GM18507 (cell line): Measurements from ENCODE around the gene CAMSAP2.
A peak's percentile ranks its signal among the peaks of the same experiment; 100 is the strongest.

ENCODE experiments used
- DNase-seq: peaks from one replicate; pipeline ENCODE4 v3.0.0; 2011; ENCODE audit warnings: low read depth; ENCODE audit not compliant: insufficient read length; ENCODE audit errors: extremely low spot score
- FAIRE-seq: peaks from 2 replicates; lab custom pipeline; 2011; peaks lifted over from hg19 to GRCh38; lab: Jason Lieb, UNC

Gene CAMSAP2

GRCh38 chr1:200892546-200892945 is 153.9 kb downstream of the CAMSAP2 start:
- FAIRE-seq (no peak), DNase-seq (no peak)

- FAIRE-seq (peak; percentile 79), DNase-seq (no peak)
Observed at GRCh38 chr1:200892958-200893357, 154.3 kb downstream of the CAMSAP2 start.

GRCh38 chr1:200893411-200893901 is 154.8 kb downstream of the CAMSAP2 start:
- FAIRE-seq (no peak), DNase-seq (no peak)

GRCh38 chr1:200894712-200895442 is 156.2 kb downstream of the CAMSAP2 start, which contains the start of gene INAVA:
Gene INAVA, plus strand, starts transcription at chr1:200894900. Its CDS starts 3,501 bp downstream, at chr1:200898401.
- FAIRE-seq (peak; percentile 9), DNase-seq (no peak)

- FAIRE-seq, result no peak
- DNase-seq, result no peak
Observed at GRCh38 chr1:200895443-200895789, 156.7 kb downstream of the CAMSAP2 start.

GRCh38 chr1:200895801-200896530 is 157.3 kb downstream of the CAMSAP2 start:
- no peak for DNase-seq
- peak; percentile 96 for FAIRE-seq

GRCh38 chr1:200896531-200897196 is 158.0 kb downstream of the CAMSAP2 start:
- FAIRE-seq (peak; percentile 62), DNase-seq (no peak)

GRCh38 chr1:200897259-200897658 is 158.6 kb downstream of the CAMSAP2 start:
- DNase-seq (no peak), FAIRE-seq (no peak)

GRCh38 chr1:200899015-200899386 is 160.3 kb downstream of the CAMSAP2 start:
- DNase-seq, result no peak
- no peak for FAIRE-seq

- DNase-seq, result no peak
- no peak for FAIRE-seq
Observed at GRCh38 chr1:200899451-200899915, 160.8 kb downstream of the CAMSAP2 start.

- FAIRE-seq (no peak), DNase-seq (no peak)
Observed at GRCh38 chr1:200899954-200900867, 161.5 kb downstream of the CAMSAP2 start.

GRCh38 chr1:200900877-200901276 is 162.2 kb downstream of the CAMSAP2 start:
- no peak for DNase-seq

GRCh38 chr1:200901350-200901749 is 162.7 kb downstream of the CAMSAP2 start:
- DNase-seq, result no peak
- no peak for FAIRE-seq

More at GRCh38 chr1:200900877-200901276, 162.2 kb downstream of the CAMSAP2 start:
- no peak for FAIRE-seq

- DNase-seq, result no peak
- FAIRE-seq, result no peak
Observed at GRCh38 chr1:200901796-200902444, 163.2 kb downstream of the CAMSAP2 start.

GRCh38 chr1:200903793-200904192 is 165.1 kb downstream of the CAMSAP2 start:
- FAIRE-seq, result no peak
- DNase-seq, result no peak

- FAIRE-seq (no peak), DNase-seq (no peak)
Observed at GRCh38 chr1:200904772-200905171, 166.1 kb downstream of the CAMSAP2 start.

- DNase-seq (no peak), FAIRE-seq (peak; percentile 90)
Observed at GRCh38 chr1:200905411-200906052, 166.8 kb downstream of the CAMSAP2 start.

GRCh38 chr1:200906491-200906890 is 167.8 kb downstream of the CAMSAP2 start:
- no peak for FAIRE-seq
- DNase-seq, result no peak
